ENCODE measurements around the gene BCAS3. TPM values are rescaled to one million over a fixed set of nuclear protein-coding genes. Genes with fewer than 3 reads are reported as not detected.

BCAS3 gene
- total RNA-seq, 4 donors from 2014 or later: 41.0 to 81.4 (median 45.6) TPM

DNA sequence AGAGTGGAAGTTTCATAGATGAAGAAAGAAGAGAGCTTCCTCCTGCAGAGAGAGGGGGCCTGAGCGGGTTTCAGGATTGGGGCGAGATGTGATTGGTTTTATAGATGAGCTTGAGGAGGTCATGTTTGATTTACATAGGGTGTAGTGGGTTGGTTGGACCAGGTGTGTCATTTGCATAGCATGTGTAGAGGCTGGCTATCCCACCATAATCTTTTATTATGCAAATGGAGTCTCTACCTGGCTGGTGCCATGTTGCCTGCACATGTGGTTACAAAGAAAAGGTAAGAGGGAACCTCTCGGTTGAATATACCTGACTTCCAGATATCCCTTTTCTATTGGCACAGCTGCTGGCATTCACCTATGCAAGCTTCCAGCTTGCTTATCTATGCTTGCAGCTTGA is 228.1 kb downstream of the BCAS3 start:
- Histone ChIP-seq H3K9me3 (no peaks in the 10 kb centered on the region), H3K4me1 (no peaks in the 10 kb centered on the region), H3K27me3 (no peaks in the 10 kb centered on the region), H3K27ac (no peak overlapping the region), H3K4me3 (no peak overlapping the region), H3K36me3 (peaks cover 10% of the 10 kb centered on the region)
- WGBS: 96% methylated on average over 3 of the region's 3 CpGs
- no peak for TF ChIP-seq POLR2A (IDR thresholded peaks at IDR 0.05)
- no peak for TF ChIP-seq EP300 (IDR thresholded peaks at IDR 0.05)
- TF ChIP-seq POLR2AphosphoS5 (IDR thresholded peaks at IDR 0.05): no peak
- TF ChIP-seq, protein P1, sequence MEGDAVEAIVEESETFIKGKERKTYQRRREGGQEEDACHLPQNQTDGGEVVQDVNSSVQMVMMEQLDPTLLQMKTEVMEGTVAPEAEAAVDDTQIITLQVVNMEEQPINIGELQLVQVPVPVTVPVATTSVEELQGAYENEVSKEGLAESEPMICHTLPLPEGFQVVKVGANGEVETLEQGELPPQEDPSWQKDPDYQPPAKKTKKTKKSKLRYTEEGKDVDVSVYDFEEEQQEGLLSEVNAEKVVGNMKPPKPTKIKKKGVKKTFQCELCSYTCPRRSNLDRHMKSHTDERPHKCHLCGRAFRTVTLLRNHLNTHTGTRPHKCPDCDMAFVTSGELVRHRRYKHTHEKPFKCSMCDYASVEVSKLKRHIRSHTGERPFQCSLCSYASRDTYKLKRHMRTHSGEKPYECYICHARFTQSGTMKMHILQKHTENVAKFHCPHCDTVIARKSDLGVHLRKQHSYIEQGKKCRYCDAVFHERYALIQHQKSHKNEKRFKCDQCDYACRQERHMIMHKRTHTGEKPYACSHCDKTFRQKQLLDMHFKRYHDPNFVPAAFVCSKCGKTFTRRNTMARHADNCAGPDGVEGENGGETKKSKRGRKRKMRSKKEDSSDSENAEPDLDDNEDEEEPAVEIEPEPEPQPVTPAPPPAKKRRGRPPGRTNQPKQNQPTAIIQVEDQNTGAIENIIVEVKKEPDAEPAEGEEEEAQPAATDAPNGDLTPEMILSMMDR (IDR thresholded peaks at IDR 0.05): no peak
- DNase-seq (ENCODE audit: low spot score in 2 of 2): no peak

DNA sequence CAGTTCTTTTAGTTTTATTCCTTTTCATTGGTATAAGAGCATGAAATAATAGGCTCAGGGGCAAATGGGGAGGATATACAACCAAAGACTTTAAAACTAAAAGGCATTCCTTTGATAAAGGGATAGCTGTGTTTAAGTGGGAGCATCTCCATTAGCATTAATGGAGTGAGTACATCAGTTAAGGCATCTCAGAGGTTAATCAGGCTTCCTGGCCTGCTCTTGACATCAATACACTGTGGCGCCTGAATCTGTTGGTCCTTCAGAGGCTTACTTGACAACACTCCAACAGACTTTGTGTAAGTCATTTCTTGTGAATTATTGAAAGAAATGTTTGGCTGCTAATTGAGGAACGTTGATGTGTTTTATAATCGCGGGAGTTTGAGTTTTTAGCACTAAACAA is 230.7 kb downstream of the BCAS3 start:
- no peaks in the 10 kb centered on the region for H3K4me1 ChIP-seq
- no peak overlapping the region for H3K4me3 ChIP-seq
- no peaks in the 10 kb centered on the region for H3K27me3 ChIP-seq
- DNase-seq (ENCODE audit: low spot score in 2 of 2): no peak
- H3K36me3 ChIP-seq: peaks cover 6% of the 10 kb centered on the region
- WGBS: 89% methylated on average over 4 of the region's 4 CpGs
- TF ChIP-seq POLR2A (IDR thresholded peaks at IDR 0.05) (no peak), POLR2AphosphoS5 (IDR thresholded peaks at IDR 0.05) (no peak), EP300 (IDR thresholded peaks at IDR 0.05) (no peak)
- TF ChIP-seq, protein P1 (IDR thresholded peaks at IDR 0.05): no peak
- H3K27ac ChIP-seq: no peak overlapping the region
- H3K9me3 ChIP-seq: no peaks in the 10 kb centered on the region

DNA sequence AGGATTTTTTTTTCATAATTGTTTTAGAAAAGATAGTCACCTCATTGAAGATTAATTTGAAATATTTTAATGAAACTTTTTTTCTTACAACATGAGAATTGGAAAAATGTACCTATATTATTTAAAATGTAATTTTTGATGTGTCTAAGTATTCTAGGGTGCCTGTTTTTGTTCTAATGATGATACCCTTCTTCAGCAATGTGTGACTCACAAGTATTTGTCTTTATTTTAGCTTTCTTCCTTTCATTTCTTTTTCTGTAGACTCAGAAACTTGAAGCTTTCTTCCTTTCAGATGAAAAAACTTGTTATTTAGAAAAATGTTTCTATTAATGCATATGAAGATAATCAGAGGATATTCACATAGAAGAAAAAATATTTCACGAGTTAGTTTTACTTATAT is 231.8 kb downstream of the BCAS3 start:
- no peak for DNase-seq (ENCODE audit: low spot score in 2 of 2)
- H3K4me1 ChIP-seq: no peaks in the 10 kb centered on the region
- no peaks in the 10 kb centered on the region for H3K9me3 ChIP-seq
- H3K27me3 ChIP-seq: no peaks in the 10 kb centered on the region
- TF ChIP-seq POLR2A (IDR thresholded peaks at IDR 0.05) (no peak), EP300 (IDR thresholded peaks at IDR 0.05) (no peak), POLR2AphosphoS5 (IDR thresholded peaks at IDR 0.05) (no peak)
- TF ChIP-seq, protein P1 (IDR thresholded peaks at IDR 0.05): no peak
- H3K27ac ChIP-seq: no peak overlapping the region
- H3K4me3 ChIP-seq: no peak overlapping the region
- peaks cover 6% of the 10 kb centered on the region for H3K36me3 ChIP-seq
- 74% methylated on average over 1 of the region's 1 CpG for WGBS

DNA sequence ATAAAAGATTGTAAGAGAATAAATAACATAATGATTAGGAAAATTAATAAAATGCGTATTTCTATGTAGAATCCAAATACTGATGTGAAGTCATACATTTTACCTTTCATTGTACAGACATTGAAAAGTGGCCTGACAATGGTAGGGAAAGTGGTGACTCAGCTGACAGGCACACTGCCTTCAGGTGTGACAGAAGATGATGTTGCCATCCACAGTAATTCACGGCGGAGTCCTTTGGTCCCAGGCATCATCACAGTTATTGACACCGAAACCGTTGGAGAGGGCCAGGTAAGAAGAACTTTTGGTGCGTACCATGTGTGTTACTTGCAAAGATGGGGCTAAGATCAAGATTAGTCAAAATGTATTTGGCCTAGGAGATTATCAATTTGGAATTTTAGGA is 232.8 kb downstream of the BCAS3 start:
- TF ChIP-seq, protein P1 (IDR thresholded peaks at IDR 0.05): no peak
- TF ChIP-seq EP300 (IDR thresholded peaks at IDR 0.05): no peak

DNA sequence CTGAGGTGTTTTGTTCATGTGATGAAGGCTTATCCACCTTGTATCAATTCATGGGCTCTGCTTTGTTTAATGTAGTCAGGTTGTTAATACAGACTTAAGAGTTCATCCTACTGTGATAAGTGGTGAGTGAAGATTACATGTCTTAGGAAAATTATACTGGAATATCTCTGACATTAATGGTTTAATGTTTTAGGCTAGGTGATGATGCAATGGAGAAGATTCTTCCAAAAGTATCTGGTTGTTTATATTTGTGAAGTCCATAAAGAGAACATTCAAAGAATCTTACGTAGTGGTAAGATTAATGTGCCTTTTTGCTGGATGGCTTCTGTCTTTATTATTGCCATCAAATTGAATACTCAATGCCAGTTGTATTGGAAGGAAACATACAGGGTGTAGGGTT is 236.4 kb downstream of the BCAS3 start:
- no peaks in the 10 kb centered on the region for H3K27me3 ChIP-seq
- H3K4me3 ChIP-seq: no peak overlapping the region

More for the DNA sequence above, 232.8 kb downstream of the BCAS3 start:
- H3K9me3 ChIP-seq: no peaks in the 10 kb centered on the region
- no peaks in the 10 kb centered on the region for H3K4me1 ChIP-seq
- no peak for DNase-seq (ENCODE audit: low spot score in 2 of 2)
- H3K27me3 ChIP-seq: no peaks in the 10 kb centered on the region
- 91% methylated on average over 6 of the region's 6 CpGs for WGBS
- H3K27ac ChIP-seq: no peak overlapping the region
- H3K36me3 ChIP-seq: peaks cover 6% of the 10 kb centered on the region
- no peak overlapping the region for H3K4me3 ChIP-seq

DNA sequence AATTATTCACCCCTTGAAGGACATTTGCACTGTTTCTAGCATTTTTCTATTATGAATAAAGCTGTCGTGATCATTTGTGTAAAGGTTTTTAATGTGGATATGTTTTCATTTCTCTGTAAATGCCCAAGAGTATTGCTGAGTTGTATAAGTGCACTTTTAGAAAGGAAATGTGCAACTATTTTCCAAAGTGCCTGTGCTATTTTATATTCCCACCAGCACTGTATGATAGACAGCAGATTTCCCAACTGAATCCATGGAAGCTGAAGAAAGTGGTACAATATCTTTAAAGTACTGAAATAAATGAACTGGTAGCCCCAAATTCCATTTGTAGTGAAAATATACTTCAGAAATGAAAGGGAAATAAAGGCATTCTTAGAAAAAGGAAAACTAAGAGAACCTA is 238.4 kb downstream of the BCAS3 start:
- no peak for TF ChIP-seq POLR2A (IDR thresholded peaks at IDR 0.05)
- H3K9me3 ChIP-seq: peaks cover 5% of the 10 kb centered on the region
- no peaks in the 10 kb centered on the region for H3K4me1 ChIP-seq
- WGBS: 97% methylated on average over 1 of the region's 1 CpG
- H3K36me3 ChIP-seq: no peaks in the 10 kb centered on the region
- no peak for DNase-seq (ENCODE audit: low spot score in 2 of 2)
- H3K27me3 ChIP-seq: no peaks in the 10 kb centered on the region
- no peak overlapping the region for H3K27ac ChIP-seq
- H3K4me3 ChIP-seq: no peak overlapping the region

More for the DNA sequence above, 236.4 kb downstream of the BCAS3 start:
- DNase-seq (ENCODE audit: low spot score in 2 of 2): no peak
- H3K27ac ChIP-seq: no peak overlapping the region
- H3K4me1 ChIP-seq: no peaks in the 10 kb centered on the region
- 92% methylated on average over 1 of the region's 1 CpG for WGBS
- TF ChIP-seq POLR2A (IDR thresholded peaks at IDR 0.05): no peak
- no peak for TF ChIP-seq EP300 (IDR thresholded peaks at IDR 0.05)
- no peak for TF ChIP-seq POLR2AphosphoS5 (IDR thresholded peaks at IDR 0.05)
- H3K36me3 ChIP-seq: no peaks in the 10 kb centered on the region
- peaks cover 5% of the 10 kb centered on the region for H3K9me3 ChIP-seq
